K562 (cell line): Measurements from ENCODE around the gene MX1. TPM values are rescaled to one million over a fixed set of nuclear protein-coding genes. Genes with fewer than 3 reads are reported as not detected.

Experiments used
- ATAC-seq: fragments of 200-7000 bp; cut with Tn5 transposase; 3 replicates; pipeline ENCODE4 v1.9.1; 2020; ENCODE audit warnings: moderate library complexity
- BruUV-seq: library from RNA; stranded (reverse); fragments of 400-500 nt; replicated peaks from 2 replicates; lab custom pipeline; 2021; lab: Mats Ljungman, UMichigan
- CTCF ChIA-PET: fragments of 300-600 bp; formaldehyde crosslinking; extraction: SDS; loops from one replicate; lab custom pipeline; 2021; ENCODE audit warnings: low intra/inter-chr PET ratio; lab: Yijun Ruan, JAX
- POLR2A ChIA-PET: fragments of 300-600, 350-650 bp; sonication (Branson Sonifier 250); formaldehyde crosslinking; extraction: SDS; loops from one replicate; lab custom pipeline; 2021; ENCODE audit warnings: antibody characterized with exemption, inconsistent platforms; lab: Yijun Ruan, JAX
- DNase-seq, 4 experiments: peaks; one replicate each; pipeline versions ENCODE4 v3.0.0 to v3.0.0-alpha.2; 2011 to 2018; ENCODE audit warnings: low spot score in 3 of 4, mixed read lengths in 3 of 4; ENCODE audit errors: extremely low read depth in 1 of 4
- FAIRE-seq: peaks from 2 replicates; lab custom pipeline; 2011; peaks lifted over from hg19 to GRCh38; lab: Jason Lieb, UNC
- H2AFZ ChIP-seq: 2 replicates; pipeline ENCODE4 v1.6.0; 2011; ENCODE audit warnings: low read depth, low read length, control low read depth, inconsistent platforms
- H3K27ac ChIP-seq: fragments of 200-600 bp; 3 replicates; pipeline ENCODE4 v1.8.0; 2011; ENCODE audit warnings: low read depth, mild to moderate bottlenecking, control low read depth, inconsistent platforms, low read length, moderate library complexity, mixed read lengths; ENCODE audit errors: extremely low read depth
- H3K27me3 ChIP-seq, 2 experiments: fragments of 300-600 bp in 1 of 2; 2 replicates in 1 of 2; 3 replicates in 1 of 2; pipeline versions ENCODE4 v1.6.0 to v1.8.0; 2011; ENCODE audit warnings: inconsistent platforms in 2 of 2, low read length in 2 of 2, mild to moderate bottlenecking in 1 of 2, mixed read lengths in 1 of 2, moderate library complexity in 1 of 2; ENCODE audit not compliant: control insufficient read depth in 2 of 2, insufficient read depth in 2 of 2
- H3K36me3 ChIP-seq: fragments of 300-600 bp; 3 replicates; pipeline ENCODE4 v1.8.0; 2011; ENCODE audit warnings: mild to moderate bottlenecking, low read length, inconsistent platforms; ENCODE audit not compliant: control insufficient read depth, insufficient read depth
- H3K4me1 ChIP-seq, 2 experiments: fragments of 200-600 bp in 1 of 2; replicated peaks in 1 of 2; 2 replicates in 1 of 2; 3 replicates in 1 of 2; pipeline versions ENCODE4 v1.5.1 to v1.8.0; 2011; ENCODE audit warnings: inconsistent platforms in 2 of 2, low read length in 2 of 2, mild to moderate bottlenecking in 1 of 2, mixed read lengths in 1 of 2, moderate library complexity in 1 of 2; ENCODE audit not compliant: control insufficient read depth in 2 of 2, insufficient read depth in 2 of 2
- H3K4me2 ChIP-seq: 2 replicates; pipeline ENCODE4 v1.6.1; 2011; ENCODE audit warnings: low read length, control low read depth, inconsistent platforms, mixed read lengths; ENCODE audit not compliant: insufficient read depth
- H3K4me3 ChIP-seq: fragments of 200-600 bp; sonication (generic), shearing (Covaris generic); 2 replicates; pipeline ENCODE4 v1.5.1; 2016; ENCODE audit warnings: control low read depth, inconsistent platforms
- H3K79me2 ChIP-seq: fragments of 200-600 bp; 3 replicates; pipeline ENCODE4 v1.8.0; 2011; ENCODE audit warnings: low read length, inconsistent platforms; ENCODE audit not compliant: control insufficient read depth, insufficient read depth
- H3K9ac ChIP-seq, 2 experiments: 2 replicates each; pipeline versions ENCODE4 v1.6.0 to v1.6.1; 2011; ENCODE audit warnings: low read depth in 2 of 2, low read length in 2 of 2, control low read depth in 1 of 2, inconsistent platforms in 1 of 2, mild to moderate bottlenecking in 1 of 2, mixed read lengths in 1 of 2; ENCODE audit not compliant: insufficient read depth in 1 of 2
- H3K9me1 ChIP-seq: one replicate; pipeline ENCODE4 v1.6.0; 2011; ENCODE audit warnings: inconsistent platforms, mild to moderate bottlenecking, low read length, moderate library complexity; ENCODE audit not compliant: control insufficient read depth, insufficient read depth
- H3K9me3 ChIP-seq: replicated peaks from 2 replicates; pipeline ENCODE4 v1.5.1; 2011; ENCODE audit warnings: low read depth, low read length, inconsistent platforms; ENCODE audit not compliant: control insufficient read depth, insufficient read depth
- H4K20me1 ChIP-seq: replicated peaks from 2 replicates; pipeline ENCODE4 v1.6.1; 2011; ENCODE audit warnings: low read length, inconsistent platforms, mixed read lengths; ENCODE audit not compliant: control insufficient read depth, insufficient read depth
- EP400 ChIP-seq: fragments of 450-650 bp; IDR thresholded peaks from 2 replicates; pipeline ENCODE4 v1.6.1; 2017; ENCODE audit warnings: antibody characterized with exemption, mild to moderate bottlenecking, moderate library complexity
- MITF ChIP-seq: IDR thresholded peaks from 2 replicates; pipeline ENCODE4 v1.6.1; 2014; ENCODE audit warnings: antibody characterized with exemption
- NCOA1 ChIP-seq: fragments of 450-650 bp; IDR thresholded peaks from 2 replicates; pipeline ENCODE4 v1.6.1; 2016; ENCODE audit warnings: low read depth
- ZNF217 ChIP-seq: sonication (generic); formaldehyde crosslinking; IDR thresholded peaks from 2 replicates; pipeline ENCODE4 v1.8.0; 2022; ENCODE audit warnings: mild to moderate bottlenecking, missing genetic modification reagents
- ZNF282 ChIP-seq: sonication (generic); formaldehyde crosslinking; IDR thresholded peaks from 2 replicates; pipeline ENCODE4 v1.8.1; 2023; ENCODE audit warnings: missing genetic modification reagents
- WGBS: fragments of 100-300 bp; shearing (Covaris generic); methylation state at CpG from one replicate; pipeline ENCODE4 v1.1.6; 2016; ENCODE audit warnings: low coverage, mixed read lengths; ENCODE audit not compliant: insufficient coverage; ENCODE audit errors: missing lambda C conversion rate; 5-methylcytosine and 5-hydroxymethylcytosine counted together
- in situ Hi-C: fragments of 300-500 bp; cut with MboI; formaldehyde crosslinking; loops from 4 replicates; pipeline ENCODE4 v1.15.0; 2018; ENCODE audit warnings: inconsistent platforms, mixed read lengths
- intact Hi-C: fragments of 100-400 bp; cut with micrococcal nuclease; formaldehyde crosslinking; loops from 2 replicates; pipeline ENCODE4 v1.14.2; 2022
- polyA plus RNA-seq, 8 experiments: library from polyadenylated mRNA; depleted of rRNA in 4 of 8; stranded (reverse) in 5 of 8; unstranded in 3 of 8; fragments of >200 nt; fragmentation: Nextera tagmentation in 2 of 8; fragmentation: Illumina TruSeq in 1 of 8; extraction: Ambion mirVana in 2 of 8; extraction: Trizol in 1 of 8; gene quantifications; 2 replicates each; pipeline versions ENCODE4 v1.2.1 to v1.2.3, GENCODE V29; 2011 to 2014; ENCODE audit warnings: inconsistent platforms in 1 of 8, missing spikeins in 1 of 8
- total RNA-seq, 7 experiments: library from RNA; depleted of rRNA in 6 of 7; stranded (reverse); fragments of >200 nt in 6 of 7; fragmentation: Illumina TruSeq in 2 of 7; extraction: Trizol in 2 of 7; gene quantifications; 2 replicates each; pipeline versions ENCODE4 v1.2.1 to v1.2.3, GENCODE V29; 2011 to 2021; ENCODE audit warnings: low replicate concordance in 1 of 7

Gene MX1
- total and polyA plus RNA-seq, 9 of the 15 experiments (the other 6 are each of a cell fraction or from before 2014, with no cell fraction given), result 0.07 to 0.51 (median 0.21) TPM; not detected in 5

GRCh38 chr21:41494242-41494641, 68.2 kb downstream of the MX1 start:
- DNase-seq, result no peak
- H3K4me2 ChIP-seq, result no peak overlapping the region
- no peak overlapping the region for H2AFZ ChIP-seq
- no peaks in the 10 kb centered on the region for H3K9me1 ChIP-seq
- 0 out of 2 replicates have a peak, but pooled peaks cover 3% of the 10 kb centered on the region for H4K20me1 ChIP-seq
- no peak for FAIRE-seq
- CTCF ChIA-PET, result no interaction called here
- H3K4me1 ChIP-seq, result no peaks in the 10 kb centered on the region
- no peak overlapping the region for H3K9ac ChIP-seq
- 0% methylated on average over 16 of the region's 16 CpGs for WGBS
- TF ChIP-seq EP400, result no peak
- TF ChIP-seq ZNF282 (CRISPR knock-in tag), result no peak
- no peak for TF ChIP-seq ZNF217
- TF ChIP-seq MITF, result no peak
- TF ChIP-seq NCOA1, result no peak
- in situ Hi-C loops, result no loop called here
- no peaks in the 10 kb centered on the region for H3K79me2 ChIP-seq
- POLR2A ChIA-PET, result interaction anchor here (0.6 to 0.7 kb wide), 2 partner anchors 28 to 274 kb away, joined by 3 read pairs; no protein-coding TSS in a partner anchor
- no peak; the same call in 2 of the 3 replicates for ATAC-seq
- no peaks in the 10 kb centered on the region for H3K9me3 ChIP-seq
- intact Hi-C loops, result no loop called here
- BruUV-seq, result no TSS peak
- H3K27me3 ChIP-seq, result peaks cover 17 to 47% of the 10 kb centered on the region in 2 experiments; a peak in 4 of 5 replicates
- H3K36me3 ChIP-seq, result no peaks in the 10 kb centered on the region
- no peak overlapping the region for H3K27ac ChIP-seq
- H3K4me3 ChIP-seq, result no peak overlapping the region
